ENCODE measurements around the gene ARFGAP2.

GRCh38 chr11:47187723-47188122, 11.0 kb upstream of the ARFGAP2 start:
- TF ChIP-seq MXI1 (IDR thresholded peaks at IDR 0.05; ENCODE audit: low read depth, low read length): no peak; the same call in 1 of the 2 replicates
- no peak for TF ChIP-seq POLR2AphosphoS5 (IDR thresholded peaks at IDR 0.05; ENCODE audit: low read depth, low read length)
- TF ChIP-seq USF2 (IDR thresholded peaks at IDR 0.05; ENCODE audit: borderline replicate concordance, low read depth, low read length): no peak
- TF ChIP-seq CTCF (IDR thresholded peaks at IDR 0.05): no peak
- no peak for TF ChIP-seq RAD21 (IDR thresholded peaks at IDR 0.05; ENCODE audit: low read length)
- peak; percentile 45; the same call in 1 of the 2 replicates for TF ChIP-seq GATA2 (CRISPR knock-in tag; IDR thresholded peaks at IDR 0.05)
- no peak for TF ChIP-seq JUND (IDR thresholded peaks at IDR 0.05)
- no peak for TF ChIP-seq GABPA (IDR thresholded peaks at IDR 0.05; ENCODE audit: low read depth)

Measured in SK-N-SH (cell line).